Kidney glomerular epithelial cell (primary cell): ENCODE measurements around the gene FAM171A1.
A peak's percentile ranks its signal among the peaks of the same experiment; 100 is the strongest.
"Not testable (repeated sequence)": the region's sequence is repeated elsewhere in the genome, so short reads cannot be mapped to it uniquely, and the experiment has no call there.

Experiments
- DNase-seq: peaks from one replicate; lab custom pipeline; 2025; lab: John Stamatoyannopoulos, UW

Gene FAM171A1

DNA sequence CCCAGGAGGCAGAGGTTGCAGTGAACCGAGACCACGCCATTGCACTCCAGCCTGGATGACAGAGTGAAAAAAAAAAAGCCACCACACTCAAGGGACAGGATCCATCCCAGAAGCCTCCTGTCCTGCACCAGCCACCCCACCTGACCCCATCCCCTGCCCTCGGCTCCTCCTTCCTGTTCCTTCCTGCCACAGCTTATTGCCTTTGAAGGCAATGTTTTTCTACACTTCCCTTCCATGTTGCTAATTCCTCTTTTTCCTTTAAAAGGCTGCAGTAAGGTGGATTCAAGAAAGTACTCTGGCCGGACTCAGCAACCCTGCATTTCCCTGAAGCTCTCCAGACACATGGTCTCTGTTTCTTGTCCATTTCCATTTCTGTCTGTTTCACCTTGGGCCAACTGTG, 80.9 kb downstream of the FAM171A1 start:
- DNase-seq, result no peak

DNA sequence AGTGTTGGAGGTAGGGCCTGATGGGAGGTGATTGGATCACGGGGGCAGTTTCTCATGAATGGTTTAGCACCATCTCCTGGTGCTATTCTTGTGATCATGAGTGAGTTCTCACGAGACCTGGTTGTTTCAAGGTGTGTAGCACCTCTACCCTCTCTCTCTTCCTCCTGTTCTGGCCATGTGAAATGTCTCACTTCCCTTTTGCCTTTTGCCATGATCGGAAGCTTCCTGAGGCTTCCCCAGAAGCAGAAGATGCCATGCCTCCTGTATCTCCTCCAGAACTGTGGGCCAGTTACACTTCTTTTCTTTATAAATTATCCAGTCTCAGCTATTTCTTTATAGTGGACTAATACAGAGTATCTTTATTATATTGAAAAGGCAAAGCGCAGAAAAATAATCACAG, 90.1 kb downstream of the FAM171A1 start:
- no peak for DNase-seq

DNA sequence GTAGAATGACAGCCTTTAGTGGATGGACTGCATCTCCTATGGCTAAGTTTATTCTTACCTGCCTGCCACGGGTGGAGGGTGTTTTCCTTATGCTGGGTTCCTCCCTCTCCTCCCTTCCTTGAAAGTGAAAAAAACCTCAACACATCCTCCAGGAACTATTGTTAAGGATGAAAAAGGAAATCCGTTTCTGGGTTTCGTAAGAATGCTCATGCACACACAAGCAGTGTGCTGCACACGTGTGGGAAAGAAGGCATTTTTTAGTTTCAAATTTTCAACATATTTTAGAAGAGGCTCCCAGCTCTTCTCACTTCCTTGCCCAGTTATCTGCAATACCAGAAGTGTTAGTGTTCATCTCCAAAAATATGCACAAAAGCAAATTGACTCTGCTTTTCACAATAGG, 90.6 kb downstream of the FAM171A1 start:
- DNase-seq, result no peak

DNA sequence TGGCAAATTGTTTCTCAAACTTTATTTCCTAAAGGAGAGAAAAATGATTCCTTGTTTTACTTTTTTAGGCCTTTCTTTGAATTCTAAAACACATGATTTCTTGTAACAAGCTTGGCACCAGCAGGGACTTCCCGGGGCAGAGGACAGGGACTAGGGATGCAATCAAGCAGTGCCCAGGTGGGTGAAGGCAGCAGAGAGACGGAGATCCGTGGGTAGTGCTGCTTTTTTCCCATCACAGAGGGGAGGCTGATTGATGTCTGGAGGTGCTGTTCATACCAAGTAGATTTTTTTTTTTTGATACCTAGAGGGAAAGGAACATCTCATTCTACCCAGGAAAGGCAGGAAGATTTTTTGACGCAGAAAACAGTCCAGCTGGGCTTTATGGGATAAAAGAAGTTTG, 91.9 kb downstream of the FAM171A1 start:
- DNase-seq, result no peak

DNA sequence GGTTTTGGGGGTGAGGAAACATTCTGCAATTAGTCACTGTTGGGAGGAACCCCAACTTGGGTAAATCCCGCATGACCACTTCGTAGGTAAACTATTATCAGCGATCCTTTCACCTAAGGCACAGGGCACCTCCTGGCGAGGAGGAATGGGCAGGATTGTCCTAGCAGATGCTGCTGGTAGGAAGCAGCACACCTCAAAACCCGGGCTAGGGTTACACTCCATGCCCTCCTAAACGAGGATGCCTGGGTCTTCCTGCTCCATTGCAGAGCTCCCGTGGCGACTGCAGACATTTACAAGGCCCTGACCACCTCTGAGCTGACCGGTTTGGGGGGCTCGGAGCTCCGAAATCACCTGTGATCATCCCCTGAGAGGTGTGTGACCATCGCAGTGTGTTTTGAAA, 92.3 kb downstream of the FAM171A1 start:
- DNase-seq, result no peak

DNA sequence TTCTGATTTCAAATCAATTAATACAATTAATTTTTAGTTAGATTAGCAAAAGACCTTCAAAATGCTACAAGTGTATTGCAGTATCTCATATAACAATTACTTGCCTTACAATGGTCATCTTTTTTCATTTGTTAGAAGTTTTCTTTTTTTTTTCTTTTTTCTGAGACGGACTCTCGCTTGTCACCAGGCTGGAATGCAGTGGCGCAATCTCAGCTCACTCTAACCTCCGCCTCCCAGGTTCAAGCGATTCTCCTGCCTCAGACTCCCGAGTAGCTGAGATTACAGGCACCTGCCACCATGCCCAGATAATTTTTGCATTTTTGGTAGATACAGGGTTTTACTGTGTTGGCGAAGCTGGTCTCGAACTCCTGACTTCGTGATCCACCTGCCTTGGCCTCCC, 95.0 kb downstream of the FAM171A1 start:
- not testable (repeated sequence) for DNase-seq

DNA sequence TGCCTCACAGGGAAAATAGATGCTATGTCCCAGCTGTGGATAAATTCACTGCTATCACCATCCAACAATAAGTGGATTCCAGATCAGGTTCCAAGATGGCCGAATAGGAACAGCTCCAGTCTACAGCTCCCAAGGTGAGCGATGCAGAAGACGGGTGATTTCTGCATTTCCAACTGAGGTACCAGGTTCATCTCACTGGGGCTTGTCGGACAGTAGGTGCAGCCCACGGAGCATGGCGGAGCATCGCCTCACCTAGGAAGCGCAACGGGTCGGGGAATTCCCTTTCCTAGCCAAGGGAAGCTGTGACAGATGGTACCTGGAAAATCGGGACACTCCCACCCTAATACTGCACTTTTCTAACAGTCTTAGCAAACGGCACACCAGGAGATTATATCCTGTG, 101.3 kb downstream of the FAM171A1 start:
- DNase-seq, result not testable (repeated sequence)

DNA sequence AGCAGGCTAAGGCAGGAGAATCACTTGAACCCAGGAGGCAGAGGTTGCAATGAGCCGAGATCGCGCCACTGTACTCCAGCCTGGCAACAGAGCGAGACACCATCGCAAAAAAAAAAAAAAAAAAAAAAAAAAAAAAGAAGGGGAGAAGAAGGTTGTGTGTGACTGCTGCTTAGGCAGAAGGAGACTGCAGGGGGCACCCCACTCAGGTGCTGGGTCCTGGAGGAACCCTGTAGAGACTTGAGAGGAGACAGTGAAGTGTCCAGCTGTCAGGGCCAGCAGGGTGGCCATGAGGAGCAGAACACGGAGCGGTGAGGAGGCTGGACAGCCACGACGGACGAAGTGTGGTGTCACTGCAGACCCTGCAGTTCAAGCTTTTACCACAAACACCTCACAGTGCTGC, 103.6 kb downstream of the FAM171A1 start:
- no peak for DNase-seq

DNA sequence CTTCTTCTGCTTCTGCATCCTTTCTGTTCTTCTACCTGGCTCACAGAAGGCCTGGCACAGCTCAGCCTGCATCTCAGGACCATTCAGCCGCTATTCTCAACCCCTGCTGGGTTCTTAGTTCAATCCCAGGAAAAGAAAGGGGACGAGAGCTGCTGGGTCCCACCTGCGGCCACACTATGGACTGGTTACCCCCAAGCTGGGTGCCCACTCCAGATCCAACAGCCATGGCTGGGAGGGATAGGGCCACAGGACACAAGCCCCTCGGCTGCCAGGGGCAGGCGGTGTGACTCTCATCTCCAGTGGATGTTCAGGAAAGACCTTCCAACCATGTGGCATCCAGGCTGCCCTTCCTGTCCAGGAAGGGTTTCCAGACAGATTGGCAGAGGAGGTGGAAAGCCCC, 105.0 kb downstream of the FAM171A1 start:
- no peak for DNase-seq

DNA sequence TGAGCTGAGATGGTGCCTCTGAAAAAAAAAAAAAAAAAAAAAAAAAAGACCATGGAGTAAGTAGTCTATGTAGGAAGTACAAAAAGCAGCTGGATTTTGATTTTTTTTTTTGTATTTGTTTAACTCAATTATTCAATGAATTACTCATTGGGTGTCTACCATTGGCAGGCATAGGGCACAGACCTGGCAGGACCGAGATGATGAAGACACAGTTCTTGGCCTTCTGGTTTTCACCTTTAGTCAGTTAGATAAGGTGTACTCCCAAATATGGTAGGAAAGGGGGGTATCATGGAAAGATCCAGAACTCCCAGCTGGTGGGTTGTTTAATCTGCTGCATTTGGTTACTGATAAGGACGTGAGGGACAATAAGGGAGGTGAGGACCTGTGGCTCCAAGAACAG, 105.5 kb downstream of the FAM171A1 start:
- DNase-seq, result no peak

DNA sequence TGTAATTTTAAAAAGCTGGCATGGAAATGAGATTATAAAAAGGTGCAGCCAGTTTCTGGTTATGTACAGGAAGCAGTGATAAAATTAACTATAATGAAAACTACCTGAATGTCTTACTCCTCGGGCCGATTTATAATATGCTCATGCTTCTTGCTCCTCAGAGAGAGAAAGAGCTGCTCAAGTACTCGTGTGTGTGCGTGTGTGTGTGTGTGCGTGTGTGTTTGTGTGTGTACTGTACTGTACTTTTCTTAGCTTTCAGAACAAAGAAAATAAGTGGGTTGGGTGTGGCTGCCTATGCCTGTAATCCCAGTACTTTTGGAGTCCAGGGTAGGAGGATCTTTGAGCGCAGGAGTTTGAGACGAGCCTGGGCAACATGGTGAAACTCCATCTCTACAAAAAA, 106.0 kb downstream of the FAM171A1 start:
- no peak for DNase-seq

DNA sequence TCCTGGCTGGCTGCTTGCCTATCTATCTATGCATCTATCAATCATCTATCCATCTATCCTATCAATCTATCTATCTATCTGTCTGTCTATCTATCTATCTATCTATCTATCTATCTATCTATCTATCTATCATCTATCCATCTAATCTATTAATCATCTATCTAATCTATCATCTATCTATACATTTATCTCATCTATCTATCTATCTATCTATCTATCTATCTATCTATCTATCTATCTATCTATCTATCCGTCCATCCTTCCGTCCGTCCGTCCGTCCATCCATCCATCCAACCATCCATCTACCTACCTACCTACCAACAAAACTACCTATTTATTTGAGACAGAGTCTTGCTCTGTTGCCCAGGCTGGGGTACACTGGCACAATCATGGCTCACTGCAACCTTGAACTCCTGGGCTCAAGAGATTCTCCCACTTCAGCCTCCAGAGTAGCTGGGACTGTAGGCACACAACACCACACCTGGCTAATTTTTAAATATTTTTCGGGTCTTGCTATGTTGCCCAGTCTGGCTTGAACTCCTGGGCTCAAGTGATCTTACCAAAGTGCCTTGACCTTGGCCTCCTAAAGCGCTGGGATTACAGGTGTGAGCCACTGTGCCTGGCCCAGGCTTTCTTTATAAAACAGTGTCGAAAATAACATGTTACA, 107.3 kb downstream of the FAM171A1 start:
- DNase-seq, result no peak

DNA sequence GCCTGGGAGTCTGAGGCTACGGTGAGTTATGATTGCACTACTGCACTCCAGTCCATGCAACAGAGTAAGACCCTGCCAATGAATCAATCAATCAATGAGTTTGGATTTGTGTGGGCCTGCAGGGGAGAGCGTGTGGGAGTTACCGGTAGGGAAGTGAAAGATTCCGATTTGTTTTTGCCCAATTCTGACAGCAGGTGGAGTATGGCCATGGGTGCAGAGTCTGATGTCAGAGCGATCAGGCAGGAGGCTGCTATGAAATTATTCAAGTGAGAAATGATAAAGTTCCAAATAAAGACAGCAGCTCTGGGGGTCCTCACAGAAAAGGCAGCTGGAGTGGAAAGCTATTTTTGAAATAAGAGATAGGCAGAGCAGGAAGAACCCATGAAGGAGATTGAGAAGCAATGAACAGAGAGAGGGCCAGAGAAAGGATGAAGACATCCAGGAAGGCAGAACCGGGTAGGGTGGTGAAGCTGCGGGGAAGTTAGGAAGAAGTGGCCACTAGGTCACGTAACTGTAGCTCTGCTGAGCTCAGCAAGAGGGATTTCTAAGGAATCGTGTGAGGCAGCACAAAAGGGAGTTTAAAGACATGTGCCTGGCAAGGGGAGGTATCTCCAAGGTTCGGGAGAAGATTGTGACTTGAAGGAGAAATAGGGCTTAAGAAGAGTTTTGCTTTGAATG, 108.9 kb downstream of the FAM171A1 start:
- DNase-seq, result peak; percentile 36

DNA sequence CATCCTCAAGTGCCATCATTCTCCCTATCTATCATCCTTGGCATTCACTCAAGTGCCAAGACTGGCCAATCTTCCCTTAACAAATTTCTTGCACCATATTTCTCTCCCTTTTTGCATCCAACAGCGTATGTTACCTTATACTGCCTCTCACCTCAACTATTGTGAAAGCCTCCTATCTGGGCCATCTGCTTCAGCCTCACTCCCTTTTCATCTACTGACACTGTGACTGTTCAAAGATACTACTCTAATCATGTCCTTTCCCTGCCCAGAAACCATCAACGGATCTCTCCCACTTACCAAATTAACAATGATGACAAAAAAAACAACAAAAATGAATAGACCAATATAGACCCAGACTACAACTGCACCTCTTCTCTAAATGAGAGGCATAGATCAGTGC, 112.0 kb downstream of the FAM171A1 start:
- no peak for DNase-seq

DNA sequence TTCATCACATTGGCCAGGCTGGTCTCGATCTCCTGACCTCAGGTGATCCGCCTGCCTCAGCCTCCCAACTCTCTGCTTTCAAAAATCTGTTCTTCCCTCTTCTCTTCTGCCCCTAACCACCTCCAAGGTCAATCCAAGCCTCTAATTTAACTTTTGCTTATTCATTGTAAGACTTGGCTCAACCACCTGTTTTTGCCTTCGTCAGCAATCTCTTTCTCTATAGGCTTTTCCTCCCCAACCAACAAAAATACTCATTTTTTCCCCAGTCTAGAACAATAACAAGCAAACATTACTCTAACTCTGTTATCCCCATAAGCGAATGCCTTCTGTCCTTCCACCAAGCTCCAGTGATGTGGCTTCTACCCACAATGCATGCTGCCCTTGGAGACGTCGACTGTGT, 112.8 kb downstream of the FAM171A1 start:
- no peak for DNase-seq

DNA sequence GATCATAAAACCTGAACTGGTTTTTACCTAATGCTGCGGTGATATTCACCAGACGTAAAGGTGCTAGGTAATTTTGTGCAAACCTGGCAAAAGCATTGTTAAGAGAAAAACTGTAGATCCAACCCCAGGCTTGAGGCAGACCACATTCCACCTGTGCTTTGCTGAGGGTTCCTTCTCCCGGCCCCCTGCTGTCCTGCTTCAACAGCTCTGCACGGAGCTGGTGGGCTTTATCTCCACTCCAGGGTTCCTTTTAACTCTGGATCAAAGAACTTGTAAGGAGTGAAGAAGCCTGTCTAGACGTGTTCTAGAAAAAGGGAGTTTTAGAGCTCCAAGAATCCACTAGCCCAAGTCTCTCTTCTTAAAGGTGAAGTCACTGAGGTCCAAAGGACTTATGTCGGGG, 115.1 kb downstream of the FAM171A1 start:
- DNase-seq, result no peak

DNA sequence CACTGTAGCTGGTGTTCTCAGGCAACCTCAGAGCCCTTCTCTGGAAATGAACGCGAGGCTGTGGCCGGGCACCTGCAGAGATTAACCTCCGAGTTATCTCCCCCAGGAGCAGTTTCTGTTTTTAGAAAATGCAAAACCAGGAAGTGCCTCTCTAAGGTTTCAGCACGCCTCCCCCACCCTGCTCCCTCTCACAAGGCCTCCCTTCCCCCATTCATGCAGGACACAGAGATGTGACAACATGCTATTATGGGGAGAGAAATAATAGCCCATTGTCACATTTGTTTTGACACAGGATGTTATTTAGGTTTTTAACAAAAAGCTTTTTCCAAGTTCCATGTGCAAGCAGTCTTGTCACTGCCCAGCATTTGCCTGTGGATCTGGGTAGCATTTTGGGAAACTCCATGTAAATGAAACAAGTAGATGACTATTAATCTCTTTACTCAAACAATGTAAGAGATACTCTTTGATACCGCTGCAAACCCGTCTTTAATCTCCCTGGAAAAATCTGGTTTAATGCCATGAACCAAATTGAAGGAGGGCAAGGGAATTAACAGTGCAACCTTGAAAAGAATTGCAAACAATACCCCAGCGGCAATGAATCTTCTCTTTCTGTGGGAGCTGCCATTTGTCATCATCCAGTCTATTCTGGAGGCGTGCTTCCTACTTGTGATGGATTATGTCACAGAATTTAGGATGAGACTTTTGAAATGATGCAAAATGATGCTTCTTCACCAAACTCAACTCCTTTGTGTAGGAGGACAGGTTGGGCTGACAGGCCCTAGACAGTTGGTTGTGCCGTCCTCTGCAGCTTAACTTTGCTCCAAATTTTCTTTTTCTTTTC, 116.1 kb downstream of the FAM171A1 start:
- DNase-seq, result no peak

DNA sequence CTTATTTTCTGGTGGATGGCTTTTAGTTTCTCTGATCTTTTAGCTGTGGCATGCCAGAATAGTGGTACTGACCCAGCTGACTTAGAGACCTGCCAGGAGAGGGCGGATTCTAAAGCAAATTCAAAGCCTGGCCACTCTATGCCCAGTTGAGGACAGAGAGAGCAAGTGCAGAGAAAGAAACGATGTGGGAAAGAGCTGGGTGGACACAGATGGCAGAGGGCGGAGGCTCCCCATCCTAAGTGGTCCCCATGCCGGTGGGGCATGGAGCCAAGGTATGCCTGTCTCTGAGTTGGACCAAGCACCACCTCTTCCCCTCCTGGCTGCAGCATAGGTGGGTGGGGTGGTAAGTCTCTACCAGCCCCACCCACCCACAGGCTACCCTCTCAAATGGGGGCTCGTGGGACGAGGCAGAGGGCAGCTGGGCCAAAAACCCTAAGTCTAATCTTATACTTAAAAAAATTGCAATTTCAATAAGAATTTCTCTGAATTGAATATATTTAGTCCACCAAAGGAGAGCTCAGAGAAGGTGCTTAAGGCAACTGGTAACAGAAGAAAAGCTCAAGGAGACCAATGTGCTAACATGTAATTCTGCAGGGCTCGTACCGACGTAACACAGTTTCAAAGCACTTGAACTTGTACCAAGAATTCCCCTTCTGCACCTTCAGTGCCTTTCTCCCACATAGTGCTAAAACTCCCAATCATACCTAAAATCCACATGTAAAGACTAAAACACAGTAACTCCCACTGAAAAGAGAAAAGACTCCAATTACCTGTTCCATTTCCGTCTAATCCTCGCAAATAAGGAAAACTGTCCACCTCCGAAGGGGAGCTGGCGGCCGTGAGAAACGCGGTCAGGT, 116.9 kb downstream of the FAM171A1 start:
- DNase-seq, result no peak

DNA sequence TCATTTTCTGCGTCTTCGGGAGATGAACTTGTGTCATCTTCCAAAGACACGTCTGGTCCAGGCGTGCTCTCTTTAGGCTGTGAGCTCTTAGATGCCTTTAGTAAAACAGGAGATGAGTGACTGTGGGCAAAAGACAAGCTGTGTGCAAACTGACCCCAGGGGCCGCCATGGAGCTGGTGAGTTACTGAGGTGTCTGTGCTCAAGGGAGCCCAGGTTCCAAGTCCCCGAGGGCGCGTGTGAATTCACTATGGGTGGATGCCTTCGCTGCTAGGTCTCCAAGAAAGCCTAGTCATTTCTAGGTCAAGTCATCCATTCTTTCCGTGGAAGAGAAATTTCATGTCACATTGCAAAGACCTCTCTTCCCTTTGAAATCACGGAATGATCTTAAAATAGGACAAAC, 118.7 kb downstream of the FAM171A1 start:
- no peak for DNase-seq

DNA sequence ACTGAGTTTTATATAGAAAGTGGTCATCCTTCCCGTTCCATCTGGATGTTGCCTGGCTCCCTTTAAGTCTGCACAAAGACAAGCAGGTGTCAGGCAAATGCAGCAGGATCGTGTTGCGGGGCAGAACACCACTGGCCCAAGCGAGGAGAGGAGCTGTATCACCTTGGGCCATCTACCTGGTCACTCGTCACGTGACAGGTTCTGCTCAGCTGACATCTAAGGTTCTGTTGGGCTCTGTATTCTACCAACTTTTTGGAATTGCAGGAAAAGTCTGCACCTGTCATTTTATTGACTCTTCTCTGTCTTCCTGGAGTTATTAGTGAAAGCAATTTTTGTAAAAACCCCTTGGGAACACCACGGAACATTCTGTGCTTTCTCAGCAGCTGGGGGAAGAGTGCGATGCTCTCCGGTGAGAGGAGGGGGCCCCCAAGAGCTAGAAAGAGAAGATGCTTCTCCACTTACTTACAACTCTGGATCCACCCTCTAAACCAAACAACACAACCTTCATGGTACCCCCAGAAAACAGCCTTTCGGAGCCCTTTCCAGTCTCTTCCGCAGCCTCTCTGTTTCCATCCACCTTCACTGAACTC, 119.2 kb downstream of the FAM171A1 start:
- no peak for DNase-seq

DNA sequence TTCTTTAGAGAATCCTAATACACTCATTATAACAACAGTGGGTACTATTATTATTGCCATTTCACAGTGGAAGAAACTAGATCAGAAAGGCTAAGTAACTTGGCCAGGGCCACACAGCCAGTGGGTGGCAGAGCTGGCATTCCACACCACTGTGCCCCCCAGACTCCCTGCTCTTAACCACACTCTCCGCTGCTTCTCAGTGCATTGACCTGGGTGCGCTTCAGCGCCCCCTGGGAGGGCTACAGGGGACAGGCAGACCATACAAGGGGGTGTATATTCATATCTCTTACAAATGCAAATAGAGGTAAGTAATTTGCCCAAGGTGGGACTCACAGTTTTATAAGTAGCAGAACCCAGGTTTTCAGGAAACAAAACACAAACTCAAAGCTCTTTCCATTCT, 125.6 kb downstream of the FAM171A1 start:
- DNase-seq, result no peak
